ENCODE results near the gene SLC9A3. TPM values are rescaled to one million over a fixed set of nuclear protein-coding genes. Genes with fewer than 3 reads are reported as not detected.

The SLC9A3 gene
- total RNA-seq, 4 donors from 2014 or later = 2.4 to 3.8 (median 3.5) TPM

DNA sequence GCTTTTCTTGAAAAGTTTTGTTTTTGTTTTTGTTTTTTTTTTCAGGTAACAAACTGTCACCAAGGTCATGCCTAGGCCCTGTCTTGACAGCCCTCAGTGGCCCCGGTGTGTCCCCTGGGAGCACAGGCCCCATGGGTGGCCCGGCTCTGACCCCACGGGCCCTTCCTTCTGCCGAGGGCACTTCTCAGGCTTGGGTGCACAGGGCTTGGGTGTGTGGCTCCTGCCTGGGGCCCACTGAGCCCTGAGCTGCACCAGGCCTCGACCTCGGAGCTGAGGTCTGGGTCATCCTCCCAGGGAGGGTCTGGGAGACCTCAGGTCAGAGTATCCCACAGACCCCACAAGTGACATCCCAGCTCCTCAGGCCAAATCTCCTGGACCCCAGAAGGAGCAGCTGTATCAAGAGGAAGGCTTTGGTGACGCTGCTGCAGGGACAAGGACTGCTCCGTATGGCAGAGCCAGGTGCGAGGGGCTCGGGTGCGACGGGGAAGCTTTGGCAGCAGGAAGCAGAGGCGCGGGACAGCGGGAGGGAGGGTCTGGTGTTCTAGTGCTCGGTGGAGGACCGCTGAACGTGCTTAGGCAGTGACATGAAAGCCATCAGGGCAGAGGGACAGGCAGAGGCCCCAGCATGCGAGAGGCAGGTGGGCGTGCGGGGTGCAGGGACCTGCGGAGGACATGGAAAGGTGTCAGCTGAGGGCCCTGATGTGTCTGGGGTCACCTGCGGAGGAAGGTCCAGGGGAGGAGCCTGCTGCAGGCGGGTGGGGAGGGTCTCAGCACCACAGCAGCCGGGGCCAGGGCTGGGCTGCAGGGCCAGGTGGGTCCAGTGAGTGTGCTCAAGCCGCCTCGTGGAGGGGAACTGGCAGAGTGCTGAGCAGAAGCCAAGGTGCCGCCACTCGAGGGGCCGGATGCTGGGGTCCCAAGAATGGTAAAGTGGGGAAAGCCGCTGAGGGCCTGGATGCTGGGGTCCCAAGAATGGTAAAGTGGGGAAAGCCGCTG lies 18.4 kb upstream of the SLC9A3 start:
- 85 to 89% methylated on average over 29 to 30 of the region's 32 CpGs for WGBS, 2 donors
- DNase-seq = no peak
- TF ChIP-seq, protein P1, sequence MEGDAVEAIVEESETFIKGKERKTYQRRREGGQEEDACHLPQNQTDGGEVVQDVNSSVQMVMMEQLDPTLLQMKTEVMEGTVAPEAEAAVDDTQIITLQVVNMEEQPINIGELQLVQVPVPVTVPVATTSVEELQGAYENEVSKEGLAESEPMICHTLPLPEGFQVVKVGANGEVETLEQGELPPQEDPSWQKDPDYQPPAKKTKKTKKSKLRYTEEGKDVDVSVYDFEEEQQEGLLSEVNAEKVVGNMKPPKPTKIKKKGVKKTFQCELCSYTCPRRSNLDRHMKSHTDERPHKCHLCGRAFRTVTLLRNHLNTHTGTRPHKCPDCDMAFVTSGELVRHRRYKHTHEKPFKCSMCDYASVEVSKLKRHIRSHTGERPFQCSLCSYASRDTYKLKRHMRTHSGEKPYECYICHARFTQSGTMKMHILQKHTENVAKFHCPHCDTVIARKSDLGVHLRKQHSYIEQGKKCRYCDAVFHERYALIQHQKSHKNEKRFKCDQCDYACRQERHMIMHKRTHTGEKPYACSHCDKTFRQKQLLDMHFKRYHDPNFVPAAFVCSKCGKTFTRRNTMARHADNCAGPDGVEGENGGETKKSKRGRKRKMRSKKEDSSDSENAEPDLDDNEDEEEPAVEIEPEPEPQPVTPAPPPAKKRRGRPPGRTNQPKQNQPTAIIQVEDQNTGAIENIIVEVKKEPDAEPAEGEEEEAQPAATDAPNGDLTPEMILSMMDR (IDR thresholded peaks at IDR 0.05) = no peak
- TF ChIP-seq POLR2A (IDR thresholded peaks at IDR 0.05) = no peak
- intact Hi-C loops (cut with DNase I) = no loop called here
- Histone ChIP-seq H3K4me1 (peaks cover 0 to 35% (median 4%) of the 10 kb centered on the region in 3 donors), H3K36me3 (no peaks in the 10 kb centered on the region), H3K27me3 (peaks cover 0 to 84% (median 6%) of the 10 kb centered on the region in 4 donors), H3K9me3 (no peaks in the 10 kb centered on the region), H3K4me3 (no peak overlapping the region), H3K27ac (no peak overlapping the region)

DNA sequence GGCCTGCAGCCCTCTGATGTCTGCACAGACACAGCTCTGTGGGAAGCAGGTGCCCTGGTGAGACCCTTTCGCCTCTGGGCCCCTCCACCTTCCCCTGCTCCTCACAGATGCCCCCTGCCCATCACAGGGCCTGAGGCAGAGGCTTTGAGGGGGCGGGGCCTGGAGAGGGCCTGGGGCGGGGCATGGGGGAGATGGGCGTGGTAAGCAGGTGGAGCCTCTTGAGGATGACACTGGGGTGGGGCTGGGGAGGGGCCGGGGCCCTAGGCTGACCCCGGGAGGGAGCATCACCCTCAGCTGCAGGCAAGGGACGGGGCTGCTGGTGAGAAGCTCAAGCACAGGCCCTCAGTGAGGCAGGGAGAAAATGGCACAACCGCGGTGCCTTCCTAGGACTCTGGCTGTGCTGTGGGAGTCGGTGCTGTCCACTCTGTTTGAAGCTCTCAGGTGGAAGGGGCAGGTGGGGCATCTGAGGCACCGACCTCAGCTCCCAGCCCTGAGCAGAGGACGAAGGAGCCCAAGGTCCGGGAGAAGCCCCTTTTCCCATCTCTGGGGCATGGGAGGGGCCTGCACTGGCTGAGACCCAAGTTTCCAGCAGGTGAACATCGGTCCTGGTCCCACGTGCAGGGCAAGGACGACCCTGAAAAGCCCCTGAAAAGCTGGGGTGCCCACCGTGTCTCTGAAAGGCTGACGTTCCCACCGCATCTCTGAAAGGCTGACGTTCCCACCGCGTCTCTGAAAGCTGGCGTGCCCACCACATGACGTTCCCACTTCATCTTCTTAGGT lies 17.5 kb upstream of the SLC9A3 start:
- H3K9me3 ChIP-seq = no peaks in the 10 kb centered on the region
- intact Hi-C loops (cut with DNase I) = no loop called here
- no peak for DNase-seq
- H3K27ac ChIP-seq = no peak overlapping the region
- H3K4me3 ChIP-seq = no peak overlapping the region
- TF ChIP-seq, protein P1 (IDR thresholded peaks at IDR 0.05) = no peak
- no peak for TF ChIP-seq POLR2A (IDR thresholded peaks at IDR 0.05)
- peaks cover 0 to 82% (median 6%) of the 10 kb centered on the region in 4 donors for H3K27me3 ChIP-seq
- peaks cover 0 to 29% (median 0%) of the 10 kb centered on the region in 3 donors for H3K4me1 ChIP-seq
- no peaks in the 10 kb centered on the region for H3K36me3 ChIP-seq
- 78 to 88% methylated on average over 10 to 11 of the region's 24 CpGs for WGBS, 2 donors

DNA sequence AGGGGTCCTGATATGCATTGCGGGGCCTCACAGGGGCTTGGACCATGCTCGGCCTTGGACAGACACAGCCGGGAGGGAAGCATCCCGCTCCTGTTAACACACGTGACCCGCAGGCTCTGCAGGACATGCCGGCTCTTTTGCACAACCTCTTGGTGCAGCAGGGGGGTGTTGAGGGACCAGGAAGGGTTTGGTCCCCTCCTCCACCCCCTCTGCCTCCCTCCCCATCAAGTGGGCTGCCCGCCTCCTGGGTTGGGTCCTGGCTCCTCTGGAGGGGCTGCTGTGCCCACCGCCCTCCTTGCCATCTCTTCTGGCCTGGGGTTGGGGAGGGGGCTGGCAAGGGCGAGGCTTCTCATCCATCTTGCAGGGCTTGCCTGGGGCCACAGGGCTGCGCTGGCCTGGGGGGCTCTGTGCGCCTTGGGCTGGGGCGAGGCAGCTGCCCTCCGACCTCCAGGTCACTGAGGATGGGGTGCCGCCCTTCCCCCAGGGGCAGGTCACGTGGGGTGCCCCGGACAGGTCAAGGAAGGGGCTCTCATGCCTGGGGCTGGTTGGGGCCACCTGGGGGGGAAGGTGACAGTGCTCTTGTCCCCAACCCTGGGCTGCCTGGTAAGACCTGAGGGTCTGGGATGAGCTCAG lies 16.8 kb upstream of the SLC9A3 start:
- TF ChIP-seq, protein P1 (IDR thresholded peaks at IDR 0.05) = no peak
- TF ChIP-seq POLR2A (IDR thresholded peaks at IDR 0.05) = no peak
- Histone ChIP-seq H3K27ac (no peak overlapping the region), H3K36me3 (no peaks in the 10 kb centered on the region), H3K4me3 (no peak overlapping the region), H3K9me3 (no peaks in the 10 kb centered on the region), H3K4me1 (peaks cover 0 to 29% (median 0%) of the 10 kb centered on the region in 3 donors), H3K27me3 (peaks cover 0 to 80% (median 6%) of the 10 kb centered on the region in 4 donors)
- DNase-seq = no peak
- intact Hi-C loops (cut with DNase I) = no loop called here
- 19 to 40% methylated on average over 1 to 6 of the region's 17 CpGs for WGBS, 2 donors

DNA sequence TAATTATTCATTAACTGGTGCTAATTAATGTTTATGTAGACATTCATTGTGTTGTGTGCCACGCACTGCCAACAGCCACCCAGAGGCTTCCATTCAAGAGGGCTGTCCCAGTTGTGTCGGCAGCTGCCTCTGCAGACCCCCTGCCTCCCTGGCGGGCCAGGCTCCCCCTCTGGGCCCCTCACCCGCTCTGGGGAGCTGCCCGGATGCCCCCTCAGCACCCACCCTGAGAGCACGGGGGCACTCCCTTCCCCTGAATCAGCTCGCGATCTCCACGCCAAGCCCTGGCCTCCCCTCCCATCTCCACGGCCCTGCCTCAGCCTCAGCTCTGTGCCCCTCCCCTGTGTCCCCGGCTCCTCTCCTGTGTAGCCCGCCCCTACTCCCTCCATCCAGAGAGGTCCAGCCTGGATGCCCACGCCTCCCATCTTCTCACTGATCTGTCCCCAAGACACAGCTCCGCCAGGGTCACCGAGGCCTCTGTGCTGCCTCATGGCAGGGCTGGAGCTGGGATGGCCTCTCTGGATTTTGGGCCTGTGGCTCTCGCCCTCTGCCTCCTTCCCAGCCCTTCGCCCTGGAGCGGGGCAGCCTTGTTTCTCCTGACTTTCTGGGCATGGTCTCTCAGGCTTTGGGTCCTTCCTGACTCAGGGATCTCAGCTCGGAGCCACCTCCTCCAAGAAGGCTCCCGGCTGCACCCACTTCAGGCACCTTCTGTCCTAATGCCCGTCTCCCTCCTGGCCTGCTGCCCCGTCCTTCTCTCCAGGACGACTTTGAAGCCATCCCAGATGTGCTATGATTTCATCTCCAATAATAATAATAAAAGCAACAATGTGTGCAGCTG lies 16.0 kb upstream of the SLC9A3 start:
- Histone ChIP-seq H3K9me3 (no peaks in the 10 kb centered on the region), H3K4me3 (no peak overlapping the region), H3K4me1 (peaks cover 0 to 29% (median 0%) of the 10 kb centered on the region in 3 donors), H3K27me3 (peaks cover 0 to 80% (median 6%) of the 10 kb centered on the region in 4 donors), H3K27ac (no peak overlapping the region), H3K36me3 (no peaks in the 10 kb centered on the region)
- DNase-seq = no peak
- intact Hi-C loops (cut with DNase I) = no loop called here
- TF ChIP-seq POLR2A (IDR thresholded peaks at IDR 0.05) = no peak
- TF ChIP-seq, protein P1 (IDR thresholded peaks at IDR 0.05) = no peak
- WGBS, 2 donors = 59 to 71% methylated on average over 11 to 15 of the region's 23 CpGs

All from esophagus squamous epithelium (tissue), 5 donors.